Adrenal gland (tissue), 5 donors: Measurements from ENCODE around the gene CFAP97D2.

Source experiments
- CTCF ChIP-seq, 6 experiments: fragments of 450-650 bp in 4 of 6; fragments of 200-600 bp in 2 of 6; sonication (generic) in 1 of 6; IDR thresholded peaks; 1 replicate in 5 of 6; 2 replicates in 1 of 6; pipeline versions ENCODE4 v1.5.1 to v1.8.0; 2016 to 2021; ENCODE audit warnings: antibody characterized with exemption in 6 of 6, mild to moderate bottlenecking in 2 of 6, moderate library complexity in 1 of 6
- POLR2A ChIP-seq, 2 donors: fragments of 450-650 bp; IDR thresholded peaks; one replicate each; pipeline ENCODE4 v1.6.1; 2017; ENCODE audit warnings: antibody characterized with exemption in 2 of 2, mild to moderate bottlenecking in 2 of 2, moderate library complexity in 1 of 2
- donor health status: DM: no; HTN: no; CAD: no.

GRCh38 chr13:114249077-114249476 is 70.0 kb downstream of the CFAP97D2 start:
- TF ChIP-seq POLR2A (IDR thresholded peaks at IDR 0.05): no peak
- no peak for TF ChIP-seq CTCF (IDR thresholded peaks at IDR 0.05)
